ENCODE data around the gene HEXIM1.
A peak's percentile ranks its signal among the peaks of the same experiment; 100 is the strongest.

The HEXIM1 gene

GRCh38 chr17:45129940-45130680 lies 18.2 kb upstream of the HEXIM1 start:
- DNase-seq (ENCODE audit: low read depth, low spot score) = no peak

GRCh38 chr17:45130681-45131615 lies 17.3 kb upstream of the HEXIM1 start:
- no peak for DNase-seq (ENCODE audit: low read depth, low spot score)

- DNase-seq (ENCODE audit: low read depth, low spot score) = no peak
Observed at GRCh38 chr17:45131616-45132319, 16.5 kb upstream of the HEXIM1 start.

GRCh38 chr17:45132320-45132571 lies 16.0 kb upstream of the HEXIM1 start, which contains the start of gene PLCD3:
Gene PLCD3, minus strand, starts transcription at chr17:45132515. Its CDS starts 105 bp downstream, at chr17:45132410.
- no peak for DNase-seq (ENCODE audit: low read depth, low spot score)

GRCh38 chr17:45132572-45133463 lies 15.5 kb upstream of the HEXIM1 start:
- DNase-seq (ENCODE audit: low read depth, low spot score) = no peak

- DNase-seq (ENCODE audit: low read depth, low spot score) = peak; percentile 94
Observed at GRCh38 chr17:45135192-45135977, 12.9 kb upstream of the HEXIM1 start, which contains the start of gene ACBD4. Gene ACBD4, plus strand, starts transcription at chr17:45135687. Its CDS starts 458 bp downstream, at chr17:45136145.

GRCh38 chr17:45135978-45136791 lies 12.1 kb upstream of the HEXIM1 start:
- no peak for DNase-seq (ENCODE audit: low read depth, low spot score)

GRCh38 chr17:45136846-45137560 lies 11.3 kb upstream of the HEXIM1 start:
- DNase-seq (ENCODE audit: low read depth, low spot score) = no peak

- no peak for DNase-seq (ENCODE audit: low read depth, low spot score)
Observed at GRCh38 chr17:45137561-45138305, 10.5 kb upstream of the HEXIM1 start.

- no peak for DNase-seq (ENCODE audit: low read depth, low spot score)
Observed at GRCh38 chr17:45138911-45139532, 9.3 kb upstream of the HEXIM1 start.

- DNase-seq (ENCODE audit: low read depth, low spot score) = no peak
Observed at GRCh38 chr17:45139533-45139920, 8.7 kb upstream of the HEXIM1 start.

- no peak for DNase-seq (ENCODE audit: low read depth, low spot score)
Observed at GRCh38 chr17:45143094-45143670, 5.1 kb upstream of the HEXIM1 start.

GRCh38 chr17:45143767-45144198 lies 4.5 kb upstream of the HEXIM1 start:
- no peak for DNase-seq (ENCODE audit: low read depth, low spot score)

GRCh38 chr17:45144199-45145034 lies 3.9 kb upstream of the HEXIM1 start:
- no peak for DNase-seq (ENCODE audit: low read depth, low spot score)

GRCh38 chr17:45145035-45145389 lies 3.3 kb upstream of the HEXIM1 start:
- DNase-seq (ENCODE audit: low read depth, low spot score) = no peak

- DNase-seq (ENCODE audit: low read depth, low spot score) = no peak
Observed at GRCh38 chr17:45146166-45146565, 2.1 kb upstream of the HEXIM1 start.

GRCh38 chr17:45146592-45146889 lies 1.7 kb upstream of the HEXIM1 start:
- no peak for DNase-seq (ENCODE audit: low read depth, low spot score)

Measured in brain pericyte (primary cell).